Measurements from ENCODE around the gene MYL6B.
"Not testable (repeated sequence)": the region's sequence is repeated elsewhere in the genome, so short reads cannot be mapped to it uniquely, and the experiment has no call there.

- peak; percentile 34; the same call in 1 of the 2 replicates for TF ChIP-seq POLR2AphosphoS5 (IDR thresholded peaks at IDR 0.05; ENCODE audit: borderline replicate concordance, low read depth, low read length)
- not testable (repeated sequence) for TF ChIP-seq EZH2 (IDR thresholded peaks at IDR 0.05)
These were observed 44.6 kb downstream of the MYL6B start for GRCh38 chr12:56196818-56197550.
